Heart left ventricle (tissue), 16 donors: ENCODE measurements around the gene SPATA1. TPM values are rescaled to one million over a fixed set of nuclear protein-coding genes. Genes with fewer than 3 reads are reported as not detected.

ENCODE experiments used
- ATAC-seq, 4 donors: fragments of 200-7000 bp; cut with Tn5 transposase; one replicate each; pipeline ENCODE4 v1.9.1; 2020 to 2022; ENCODE audit warnings: moderate library complexity in 4 of 4, mild to moderate bottlenecking in 3 of 4, moderate number of reproducible peaks in 1 of 4
- DNase-seq, 5 donors: peaks; one replicate each; pipeline ENCODE4 v3.0.0-alpha.2; 2020
- H3K27ac ChIP-seq, 12 donors: fragments of 200-600 bp; sonication (generic) in 4 of 12; one replicate each; pipeline versions ENCODE4 v1.5.0 to v1.8.0; 2016 to 2022; ENCODE audit warnings: mild to moderate bottlenecking in 2 of 12
- H3K27me3 ChIP-seq, 9 donors: fragments of 200-600 bp; sonication (generic) in 2 of 9; one replicate each; pipeline versions ENCODE4 v1.5.1 to v1.8.0; 2016 to 2022; ENCODE audit warnings: mild to moderate bottlenecking in 3 of 9
- H3K36me3 ChIP-seq, 9 donors: fragments of 200-600 bp; sonication (generic) in 2 of 9; one replicate each; pipeline versions ENCODE4 v1.5.0 to v1.8.0; 2018 to 2022; ENCODE audit warnings: mild to moderate bottlenecking in 2 of 9
- H3K4me1 ChIP-seq, 12 donors: fragments of 200-600 bp; sonication (generic) in 4 of 12; one replicate each; pipeline versions ENCODE4 v1.5.0 to v1.8.0; 2016 to 2022; ENCODE audit warnings: mild to moderate bottlenecking in 3 of 12
- H3K4me3 ChIP-seq, 12 donors: fragments of 200-600 bp; sonication (generic) in 4 of 12; one replicate each; pipeline versions ENCODE4 v1.5.0 to v1.8.0; 2017 to 2022; ENCODE audit warnings: mild to moderate bottlenecking in 9 of 12, moderate library complexity in 4 of 12
- H3K9me3 ChIP-seq, 12 donors: fragments of 200-600 bp; sonication (generic) in 4 of 12; one replicate each; pipeline versions ENCODE4 v1.5.0 to v1.8.0; 2016 to 2022; ENCODE audit warnings: mild to moderate bottlenecking in 1 of 12
- POLR2A ChIP-seq, 2 donors: fragments of 450-650 bp; IDR thresholded peaks; one replicate each; pipeline ENCODE4 v1.6.1; 2017; ENCODE audit warnings: antibody characterized with exemption in 2 of 2, mild to moderate bottlenecking in 2 of 2, moderate library complexity in 2 of 2
- WGBS, 4 donors: extraction: QIAGEN DNeasy Blood & Tissue Kit in 2 of 4; methylation state at CpG; one replicate each; pipeline versions ENCODE4 v1.1.5 to v1.1.7; 2013 to 2018; 5-methylcytosine and 5-hydroxymethylcytosine counted together
- intact Hi-C, 10 donors: fragments of 100-400 bp; cut with DNase I; formaldehyde crosslinking; loops; one replicate each; pipeline versions ENCODE4 v1.11.1 to v1.14.2; 2022
- polyA plus RNA-seq, 2 donors: library from polyadenylated mRNA; stranded (reverse); fragments of 200-250 nt; gene quantifications; one replicate each; pipeline ENCODE4 v1.2.3, GENCODE V29; 2013
- total RNA-seq, 9 donors: library from RNA; depleted of rRNA in 2 of 9; stranded (reverse); fragments of >200 nt in 2 of 9; fragmentation: NEBNext Ultra II Directional in 3 of 9; extraction: Animal tissue kit (Norgen Biotek cat#: 25700) in 3 of 9; gene quantifications; one replicate each; pipeline versions ENCODE4 v1.1.0 to v1.2.4, GENCODE V29; 2016 to 2023
- TF ChIP-seq, protein P1 (sequence below), 12 donors: fragments of 200-600 bp; sonication (generic) in 4 of 12; IDR thresholded peaks; one replicate each; pipeline versions ENCODE4 v1.5.0 to v1.8.0; 2018 to 2022; ENCODE audit warnings: antibody characterized with exemption in 12 of 12, mild to moderate bottlenecking in 5 of 12
- donor health status: ischemic (EF 13 %, LVEDD 7.1; RV severe dilation, severe dysfunction).
- donor health status: healthy with polysubstance abuse.
- donor health status: DM: no; HTN: yes; CAD: no.
- donor health status: DM: no; HTN: no; CAD: no.
- donor health status: ischemic (EF 25% LVEDD 6.9; RV normal size, moderate dysfunction).
- donor health status: ischemic (EF 25% LVEDD 5.7; RV mildly dilated, moderate dysfunction).
- donor health status: healthy.
- donor health status: DM: yes; HTN: yes; CAD: no.
- donor health status: ischemic (EF 35%, LVEDD 5.7; RV mildly dilated, moderate dysfunction).
- donor health status: nonischemic (EF 11% LVEDD 7.7; RV severe dilation, severe dysfunction).
- donor health status: DM: yes; HTN: yes; CAD: no.
- donor health status: PGD.
- donor health status: ischemic (EF 29% LVEDD 5.4; RV normal size, mild dysfunction).
- donor health status: nonischemic (EF 23%, LVEDD 6.1; RV moderate dilation, normal function).

SPATA1 gene
- total and polyA plus RNA-seq, 11 donors = 0.19 to 2.0 (median 1.2) TPM; not detected in 2

DNA sequence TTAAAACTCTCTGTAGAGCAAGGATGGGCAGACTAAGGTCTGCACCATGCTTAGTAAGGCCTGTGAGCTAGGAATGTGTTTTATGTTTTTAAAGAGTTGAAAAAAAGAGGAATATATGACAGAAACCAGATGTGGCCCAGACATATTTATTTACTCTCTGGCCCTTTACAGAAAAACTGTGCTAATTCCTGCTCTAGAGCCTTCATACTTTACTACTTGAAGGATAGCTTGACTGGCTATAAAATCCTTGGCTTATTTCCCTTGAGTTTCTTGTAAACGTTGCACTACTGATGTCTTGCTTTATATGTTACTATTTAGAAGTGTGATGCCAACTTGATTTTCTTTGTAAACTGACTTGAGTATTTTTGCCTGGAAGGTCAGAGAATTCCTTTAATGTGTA lies 34.6 kb downstream of the SPATA1 start:
- ATAC-seq (no peak), DNase-seq (no peak)
- H3K4me3 ChIP-seq = no peak overlapping the region
- TF ChIP-seq, protein P1, sequence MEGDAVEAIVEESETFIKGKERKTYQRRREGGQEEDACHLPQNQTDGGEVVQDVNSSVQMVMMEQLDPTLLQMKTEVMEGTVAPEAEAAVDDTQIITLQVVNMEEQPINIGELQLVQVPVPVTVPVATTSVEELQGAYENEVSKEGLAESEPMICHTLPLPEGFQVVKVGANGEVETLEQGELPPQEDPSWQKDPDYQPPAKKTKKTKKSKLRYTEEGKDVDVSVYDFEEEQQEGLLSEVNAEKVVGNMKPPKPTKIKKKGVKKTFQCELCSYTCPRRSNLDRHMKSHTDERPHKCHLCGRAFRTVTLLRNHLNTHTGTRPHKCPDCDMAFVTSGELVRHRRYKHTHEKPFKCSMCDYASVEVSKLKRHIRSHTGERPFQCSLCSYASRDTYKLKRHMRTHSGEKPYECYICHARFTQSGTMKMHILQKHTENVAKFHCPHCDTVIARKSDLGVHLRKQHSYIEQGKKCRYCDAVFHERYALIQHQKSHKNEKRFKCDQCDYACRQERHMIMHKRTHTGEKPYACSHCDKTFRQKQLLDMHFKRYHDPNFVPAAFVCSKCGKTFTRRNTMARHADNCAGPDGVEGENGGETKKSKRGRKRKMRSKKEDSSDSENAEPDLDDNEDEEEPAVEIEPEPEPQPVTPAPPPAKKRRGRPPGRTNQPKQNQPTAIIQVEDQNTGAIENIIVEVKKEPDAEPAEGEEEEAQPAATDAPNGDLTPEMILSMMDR (IDR thresholded peaks at IDR 0.05) = no peak
- TF ChIP-seq POLR2A (IDR thresholded peaks at IDR 0.05) = no peak
- intact Hi-C loops = loop anchor here in 1 of 10 donors (10.0 kb wide), 1 partner anchor 96 kb away; no protein-coding TSS in a partner anchor
- H3K9me3 ChIP-seq = no peaks in the 10 kb centered on the region
- peaks cover 0 to 38% (median 14%) of the 10 kb centered on the region in 9 donors for H3K36me3 ChIP-seq
- no peak overlapping the region for H3K27ac ChIP-seq
- no peaks in the 10 kb centered on the region for H3K27me3 ChIP-seq
- 42 to 78% (median 64%) methylated on average over 1 of the region's 1 CpG for WGBS, 4 donors
- H3K4me1 ChIP-seq = no peaks in the 10 kb centered on the region

DNA sequence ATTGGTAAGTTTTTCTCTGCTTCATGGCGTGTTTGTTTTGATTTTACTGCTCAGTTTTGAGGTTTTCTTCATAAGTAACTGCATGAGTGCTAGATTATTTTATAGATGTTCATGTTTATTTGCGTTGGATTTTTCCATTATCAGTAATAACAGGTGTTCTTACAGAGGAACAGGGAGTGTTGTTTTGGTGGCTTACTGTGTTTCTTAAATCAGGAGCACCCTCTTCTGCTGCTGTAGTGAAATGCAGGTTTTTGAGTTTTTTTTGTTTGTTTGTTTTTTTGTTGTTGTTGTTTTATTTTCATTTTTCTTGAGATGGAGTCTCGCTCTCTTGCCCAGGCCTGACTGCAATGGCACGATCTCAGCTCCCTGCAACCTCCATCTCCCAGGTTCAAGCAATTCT lies 35.5 kb downstream of the SPATA1 start:
- Histone ChIP-seq H3K36me3 (peaks cover 0 to 38% (median 14%) of the 10 kb centered on the region in 9 donors), H3K27ac (no peak overlapping the region), H3K27me3 (no peaks in the 10 kb centered on the region), H3K4me1 (no peaks in the 10 kb centered on the region), H3K4me3 (no peak overlapping the region), H3K9me3 (no peaks in the 10 kb centered on the region)
- no peak for TF ChIP-seq POLR2A (IDR thresholded peaks at IDR 0.05)
- TF ChIP-seq, protein P1 (IDR thresholded peaks at IDR 0.05) = peak in 6 of 12 donors; percentile 14 to 37 (median 28)
- WGBS, 4 donors = 88 to 94% (median 93%) methylated on average over 4 of the region's 4 CpGs
- no peak for ATAC-seq
- DNase-seq = no peak
- intact Hi-C loops = loop anchor here in 1 of 10 donors (10.0 kb wide), 1 partner anchor 97 kb away; no protein-coding TSS in a partner anchor

DNA sequence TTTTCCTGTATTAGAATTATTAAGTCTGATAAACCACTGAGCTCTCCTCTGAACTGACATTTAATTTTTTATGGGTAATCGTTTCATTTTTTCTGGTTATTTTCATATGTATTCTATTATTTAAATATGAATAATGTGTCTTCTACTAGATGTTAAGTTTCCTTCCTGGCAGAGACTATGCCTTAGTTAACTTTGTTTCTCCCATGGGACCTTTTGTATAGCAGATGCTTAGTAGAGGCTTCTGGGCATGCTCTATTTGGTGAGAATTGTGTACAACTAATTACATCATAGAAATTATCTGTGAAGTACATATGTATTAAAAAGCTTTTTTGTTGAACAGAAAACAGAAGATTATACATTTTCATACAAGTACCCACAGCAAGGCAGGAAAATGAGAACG lies 44.6 kb downstream of the SPATA1 start:
- WGBS, 4 donors = 68 to 77% (median 71%) methylated on average over 2 of the region's 2 CpGs
- no peak for ATAC-seq
- no peaks in the 10 kb centered on the region for H3K27me3 ChIP-seq
- H3K4me3 ChIP-seq = no peak overlapping the region
- TF ChIP-seq, protein P1 (IDR thresholded peaks at IDR 0.05) = no peak
- TF ChIP-seq POLR2A (IDR thresholded peaks at IDR 0.05) = no peak
- no peaks in the 10 kb centered on the region for H3K4me1 ChIP-seq
- no peaks in the 10 kb centered on the region for H3K9me3 ChIP-seq
- H3K36me3 ChIP-seq = peaks cover 0 to 33% (median 19%) of the 10 kb centered on the region in 9 donors
- intact Hi-C loops = no loop called here
- no peak overlapping the region for H3K27ac ChIP-seq
- DNase-seq = no peak

DNA sequence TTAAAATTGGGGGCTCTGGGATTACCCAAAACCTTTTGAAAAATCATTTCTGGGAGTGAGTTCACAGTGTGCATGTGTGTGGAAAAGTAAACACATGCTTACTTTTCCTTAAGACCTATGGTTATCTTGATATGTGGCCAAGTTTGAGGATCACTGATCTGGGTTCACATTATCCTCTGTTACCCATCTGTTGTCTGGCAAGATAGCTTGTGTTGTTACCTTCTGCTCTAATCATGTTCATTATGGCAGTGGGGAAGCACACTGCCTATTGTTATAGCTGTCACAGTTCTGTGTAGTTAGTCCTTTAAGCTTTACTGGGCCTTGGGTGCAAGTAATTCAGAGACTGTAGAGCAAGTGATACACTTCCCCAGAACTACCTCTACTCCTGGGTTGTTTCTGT lies 63.0 kb downstream of the SPATA1 start:
- Histone ChIP-seq H3K36me3 (peaks cover 0 to 61% (median 44%) of the 10 kb centered on the region in 9 donors), H3K4me1 (peaks cover 0 to 23% (median 14%) of the 10 kb centered on the region in 12 donors), H3K4me3 (no peak overlapping the region), H3K27me3 (no peaks in the 10 kb centered on the region), H3K27ac (no peak overlapping the region), H3K9me3 (no peaks in the 10 kb centered on the region)
- DNase-seq = no peak
- intact Hi-C loops = no loop called here
- no peak for ATAC-seq
- TF ChIP-seq, protein P1 (IDR thresholded peaks at IDR 0.05) = no peak
- no peak for TF ChIP-seq POLR2A (IDR thresholded peaks at IDR 0.05)
